ENCODE measurements around the gene NADSYN1. TPM values are rescaled to one million over a fixed set of nuclear protein-coding genes. Genes with fewer than 3 reads are reported as not detected.

The NADSYN1 gene
- total RNA-seq, 4 donors from 2014 or later: 21.6 to 62.0 (median 41.8) TPM

DNA sequence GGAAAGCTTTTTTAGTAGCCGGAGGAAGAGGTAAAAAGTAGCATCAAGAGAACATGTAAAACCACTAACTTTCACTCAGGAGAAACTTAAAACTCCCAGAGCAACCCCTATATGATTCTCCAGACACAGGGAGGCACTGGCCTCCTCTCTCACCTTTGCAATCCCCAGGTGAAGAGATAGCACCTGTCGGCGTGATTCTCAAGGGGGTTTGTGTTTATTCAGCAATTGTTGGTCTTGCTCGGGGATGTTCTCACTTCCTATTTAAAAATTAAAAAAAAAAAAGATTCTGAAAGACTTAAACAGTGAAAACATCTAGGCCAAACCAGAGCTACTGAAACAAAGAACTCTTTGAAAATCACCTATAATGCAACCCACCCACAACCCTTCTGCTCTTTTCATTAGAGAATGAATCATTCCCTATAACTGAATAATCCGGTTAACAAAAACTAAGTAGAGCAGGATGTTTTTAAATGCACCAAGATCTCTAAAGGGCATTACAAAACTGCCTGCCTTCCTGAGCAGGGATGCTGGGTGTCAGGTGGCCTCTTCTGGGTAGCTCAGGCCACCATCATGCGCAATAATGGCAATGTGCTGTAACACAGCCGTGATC, 29.7 kb upstream of the NADSYN1 start:
- no peak overlapping the region for H3K27ac ChIP-seq
- H3K4me1 ChIP-seq: no peaks in the 10 kb centered on the region
- peaks cover 27% of the 10 kb centered on the region for H3K27me3 ChIP-seq
- TF ChIP-seq POLR2AphosphoS5 (IDR thresholded peaks at IDR 0.05) (no peak), EP300 (IDR thresholded peaks at IDR 0.05) (no peak), POLR2A (IDR thresholded peaks at IDR 0.05) (no peak)
- TF ChIP-seq, protein P1, sequence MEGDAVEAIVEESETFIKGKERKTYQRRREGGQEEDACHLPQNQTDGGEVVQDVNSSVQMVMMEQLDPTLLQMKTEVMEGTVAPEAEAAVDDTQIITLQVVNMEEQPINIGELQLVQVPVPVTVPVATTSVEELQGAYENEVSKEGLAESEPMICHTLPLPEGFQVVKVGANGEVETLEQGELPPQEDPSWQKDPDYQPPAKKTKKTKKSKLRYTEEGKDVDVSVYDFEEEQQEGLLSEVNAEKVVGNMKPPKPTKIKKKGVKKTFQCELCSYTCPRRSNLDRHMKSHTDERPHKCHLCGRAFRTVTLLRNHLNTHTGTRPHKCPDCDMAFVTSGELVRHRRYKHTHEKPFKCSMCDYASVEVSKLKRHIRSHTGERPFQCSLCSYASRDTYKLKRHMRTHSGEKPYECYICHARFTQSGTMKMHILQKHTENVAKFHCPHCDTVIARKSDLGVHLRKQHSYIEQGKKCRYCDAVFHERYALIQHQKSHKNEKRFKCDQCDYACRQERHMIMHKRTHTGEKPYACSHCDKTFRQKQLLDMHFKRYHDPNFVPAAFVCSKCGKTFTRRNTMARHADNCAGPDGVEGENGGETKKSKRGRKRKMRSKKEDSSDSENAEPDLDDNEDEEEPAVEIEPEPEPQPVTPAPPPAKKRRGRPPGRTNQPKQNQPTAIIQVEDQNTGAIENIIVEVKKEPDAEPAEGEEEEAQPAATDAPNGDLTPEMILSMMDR (IDR thresholded peaks at IDR 0.05): no peak
- H3K36me3 ChIP-seq: no peaks in the 10 kb centered on the region
- H3K4me3 ChIP-seq: no peak overlapping the region
- H3K9me3 ChIP-seq: peaks cover 0 to 9% (median 0%) of the 10 kb centered on the region in 3 donors
- no peak for ATAC-seq
- 73 to 90% methylated on average over 4 to 6 of the region's 7 CpGs for WGBS, 2 donors (ENCODE audit: low coverage in 1 of 2)

- Histone ChIP-seq H3K36me3 (no peaks in the 10 kb centered on the region), H3K9me3 (peaks cover 0 to 13% (median 0%) of the 10 kb centered on the region in 3 donors), H3K27ac (no peak overlapping the region), H3K4me3 (no peak overlapping the region), H3K27me3 (peaks cover 19% of the 10 kb centered on the region), H3K4me1 (no peaks in the 10 kb centered on the region)
- WGBS, 2 donors (ENCODE audit: low coverage in 1 of 2): 73% methylated on average over 2 of the region's 2 CpGs; no CpG with 5 or more reads in 1 of the 2 donors
- ATAC-seq: no peak
- TF ChIP-seq POLR2A (IDR thresholded peaks at IDR 0.05): no peak
- TF ChIP-seq, protein P1 (IDR thresholded peaks at IDR 0.05): no peak
- TF ChIP-seq POLR2AphosphoS5 (IDR thresholded peaks at IDR 0.05): no peak
- no peak for TF ChIP-seq EP300 (IDR thresholded peaks at IDR 0.05)
Measured at GRCh38 chr11:71425409-71425808, 27.6 kb upstream of the NADSYN1 start.

DNA sequence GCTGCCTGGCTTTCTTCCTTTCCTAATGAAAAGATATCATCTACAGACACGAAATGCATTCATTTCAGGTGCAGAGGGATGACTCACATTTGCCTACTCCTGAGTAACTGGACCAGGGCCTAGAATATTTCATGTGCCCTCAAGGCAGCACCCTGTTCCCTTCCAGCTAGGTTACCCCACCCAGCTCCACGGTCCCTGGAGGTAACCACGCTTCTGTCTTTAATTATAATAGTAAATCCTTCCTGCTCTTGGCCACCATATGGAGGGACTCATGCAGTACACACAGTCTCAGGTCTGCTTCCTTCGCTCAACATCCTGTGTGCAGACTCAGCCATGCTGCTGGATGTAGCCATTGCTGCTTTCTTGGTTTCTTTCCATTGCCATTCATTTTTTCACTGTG, 27.1 kb upstream of the NADSYN1 start:
- no peak overlapping the region for H3K4me3 ChIP-seq
- no peak for TF ChIP-seq EP300 (IDR thresholded peaks at IDR 0.05)
- TF ChIP-seq POLR2AphosphoS5 (IDR thresholded peaks at IDR 0.05): no peak
- TF ChIP-seq, protein P1 (IDR thresholded peaks at IDR 0.05): no peak
- TF ChIP-seq POLR2A (IDR thresholded peaks at IDR 0.05): no peak
- H3K27me3 ChIP-seq: peaks cover 15% of the 10 kb centered on the region
- ATAC-seq: no peak
- no peaks in the 10 kb centered on the region for H3K4me1 ChIP-seq
- 52 to 62% methylated on average over 4 of the region's 4 CpGs for WGBS, 2 donors (ENCODE audit: low coverage in 1 of 2)
- no peaks in the 10 kb centered on the region for H3K36me3 ChIP-seq
- H3K9me3 ChIP-seq: peaks cover 0 to 13% (median 0%) of the 10 kb centered on the region in 3 donors
- H3K27ac ChIP-seq: no peak overlapping the region

DNA sequence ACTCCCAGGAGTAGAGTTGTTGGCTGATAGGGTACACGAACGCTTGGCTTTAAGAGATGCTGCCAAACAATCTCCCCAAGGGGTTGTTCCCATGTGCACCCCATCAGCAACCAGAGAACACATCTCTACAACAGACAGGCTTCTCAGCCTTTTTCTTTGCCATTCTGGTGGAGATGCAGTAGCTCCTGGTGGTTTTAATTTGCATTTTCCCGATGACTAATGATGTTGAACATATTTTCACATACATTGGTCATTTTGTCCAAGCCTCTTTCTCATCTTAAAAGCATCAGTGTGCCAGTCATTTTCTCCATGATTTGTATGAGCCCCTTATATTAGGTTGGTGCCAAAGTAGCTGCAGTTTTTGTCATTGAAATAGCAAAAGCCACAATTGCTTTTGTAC, 26.6 kb upstream of the NADSYN1 start:
- Histone ChIP-seq H3K27ac (no peak overlapping the region), H3K36me3 (no peaks in the 10 kb centered on the region), H3K4me1 (no peaks in the 10 kb centered on the region), H3K9me3 (peaks cover 0 to 13% (median 0%) of the 10 kb centered on the region in 3 donors), H3K27me3 (peaks cover 9% of the 10 kb centered on the region), H3K4me3 (no peak overlapping the region)
- TF ChIP-seq, protein P1 (IDR thresholded peaks at IDR 0.05): no peak
- no peak for TF ChIP-seq EP300 (IDR thresholded peaks at IDR 0.05)
- TF ChIP-seq POLR2AphosphoS5 (IDR thresholded peaks at IDR 0.05): no peak
- no peak for TF ChIP-seq POLR2A (IDR thresholded peaks at IDR 0.05)
- 73 to 80% methylated on average over 1 to 3 of the region's 3 CpGs for WGBS, 2 donors (ENCODE audit: low coverage in 1 of 2)
- ATAC-seq: no peak

DNA sequence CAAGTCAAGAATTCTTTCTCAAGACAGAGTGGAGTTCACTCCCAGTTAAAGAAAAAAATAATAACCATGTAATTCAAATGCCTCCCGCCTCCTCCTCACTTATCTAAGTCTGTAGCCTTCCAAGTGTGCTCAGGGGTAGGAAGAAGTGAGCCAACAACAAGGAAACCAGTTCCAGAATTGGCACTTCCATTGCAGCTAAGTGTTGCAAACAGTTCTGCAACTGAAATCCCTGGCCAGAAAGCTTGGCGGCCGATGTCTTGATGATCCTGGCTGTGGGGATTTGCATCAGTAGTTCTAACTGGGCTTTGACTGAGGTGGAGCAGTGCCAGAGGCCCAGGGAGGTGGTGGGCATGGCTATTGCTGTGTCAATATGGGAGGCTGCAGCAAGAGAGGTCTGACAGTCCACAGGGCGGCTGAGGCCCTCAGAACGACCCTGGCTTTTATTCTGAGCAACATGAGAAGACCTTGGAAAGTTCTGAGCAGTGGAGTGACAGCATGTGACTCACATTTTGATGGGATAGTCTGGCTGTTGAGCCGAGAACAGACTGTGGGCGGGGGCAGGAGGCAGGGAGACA, 24.1 kb upstream of the NADSYN1 start:
- Histone ChIP-seq H3K9me3 (peaks cover 0 to 13% (median 0%) of the 10 kb centered on the region in 3 donors), H3K4me3 (no peak overlapping the region), H3K27me3 (no peaks in the 10 kb centered on the region), H3K27ac (no peak overlapping the region), H3K4me1 (peaks cover 0 to 4% (median 0%) of the 10 kb centered on the region in 3 donors), H3K36me3 (no peaks in the 10 kb centered on the region)
- TF ChIP-seq POLR2A (IDR thresholded peaks at IDR 0.05) (no peak), POLR2AphosphoS5 (IDR thresholded peaks at IDR 0.05) (no peak), EP300 (IDR thresholded peaks at IDR 0.05) (no peak)
- TF ChIP-seq, protein P1 (IDR thresholded peaks at IDR 0.05): no peak
- WGBS, 2 donors (ENCODE audit: low coverage in 1 of 2): 10 to 91% methylated on average over 2 to 4 of the region's 7 CpGs
- peak; percentile 63 for ATAC-seq

All from gastroesophageal sphincter (tissue), 4 donors.